ENCODE results near the gene HOMER1.

HOMER1 gene
- 19.0 to 31.3 reads per million in 2 donors for total RNA-seq

- DNase-seq = peak; percentile 32 to 81 (median 54)
These were observed at the start of gene HOMER1 for GRCh38 chr5:79513704-79514390. Gene HOMER1 (minus strand): TSS chr5:79514134. CDS start chr5:79512774, 1,360 bp downstream.

- no peak for DNase-seq
These were observed 49.3 kb upstream of the HOMER1 start for GRCh38 chr5:79563247-79563590.

- DNase-seq = no peak
These were observed 48.7 kb upstream of the HOMER1 start for GRCh38 chr5:79562351-79563246.

GRCh38 chr5:79561525-79561893 lies 47.6 kb upstream of the HOMER1 start:
- no peak for DNase-seq

- peak in 1 of 5 experiments; percentile 46 for DNase-seq
These were observed 47.0 kb upstream of the HOMER1 start for GRCh38 chr5:79560771-79561524.

GRCh38 chr5:79555418-79555817 lies 41.5 kb upstream of the HOMER1 start:
- no peak for DNase-seq

GRCh38 chr5:79552984-79553383 lies 39.0 kb upstream of the HOMER1 start:
- peak in 1 of 5 experiments; percentile 24 for DNase-seq

GRCh38 chr5:79547982-79548381 lies 34.0 kb upstream of the HOMER1 start:
- no peak for DNase-seq

- DNase-seq = no peak
These were observed 33.5 kb upstream of the HOMER1 start for GRCh38 chr5:79547429-79547822.

- no peak for DNase-seq
These were observed 33.0 kb upstream of the HOMER1 start for GRCh38 chr5:79546782-79547428.

GRCh38 chr5:79544131-79544530 lies 30.2 kb upstream of the HOMER1 start:
- no peak for DNase-seq

GRCh38 chr5:79540939-79541338 lies 27.0 kb upstream of the HOMER1 start:
- no peak for DNase-seq

- DNase-seq = no peak
These were observed 22.4 kb upstream of the HOMER1 start for GRCh38 chr5:79536193-79536906.

GRCh38 chr5:79535477-79536192 lies 21.7 kb upstream of the HOMER1 start:
- no peak for DNase-seq

GRCh38 chr5:79529110-79529509 lies 15.2 kb upstream of the HOMER1 start:
- no peak for DNase-seq

GRCh38 chr5:79527431-79527830 lies 13.5 kb upstream of the HOMER1 start:
- no peak for DNase-seq

GRCh38 chr5:79526928-79527327 lies 13.0 kb upstream of the HOMER1 start:
- DNase-seq = no peak

- DNase-seq = no peak
These were observed 12.6 kb upstream of the HOMER1 start for GRCh38 chr5:79526493-79526892.

GRCh38 chr5:79521156-79521555 lies 7.2 kb upstream of the HOMER1 start:
- DNase-seq = no peak

- no peak for DNase-seq
These were observed 4.8 kb upstream of the HOMER1 start for GRCh38 chr5:79518718-79519117.

GRCh38 chr5:79517601-79518000 lies 3.7 kb upstream of the HOMER1 start:
- no peak for DNase-seq
